Stimulated activated naive CD4-positive, alpha-beta T cell treated with Interleukin-2 at 50 U/mL for 16 hours (primary cell): Measurements from ENCODE around the gene RFPL1.

Experiments
- DNase-seq: peaks from one replicate; lab custom pipeline; 2025; lab: John Stamatoyannopoulos, UW

The RFPL1 gene

DNA sequence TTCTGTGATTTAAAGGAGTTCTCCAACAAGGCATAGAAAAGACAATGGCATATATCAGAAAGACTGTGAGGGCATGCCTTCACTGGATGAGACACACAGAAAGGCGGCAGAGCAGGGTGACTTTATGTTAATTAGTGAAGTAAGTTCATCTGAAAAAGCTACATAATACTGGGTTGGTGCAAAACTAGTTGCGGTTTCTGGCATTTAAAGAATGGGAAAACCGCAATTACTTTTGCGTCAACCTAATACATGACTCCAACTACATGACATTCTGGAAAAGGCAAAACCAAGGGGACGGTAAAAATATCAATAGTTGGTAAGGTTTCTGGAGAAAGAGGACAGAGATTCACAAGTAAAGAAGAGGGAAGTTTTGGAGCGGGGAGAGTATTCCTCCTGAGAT is 5.1 kb downstream of the RFPL1 start:
- no peak for DNase-seq

DNA sequence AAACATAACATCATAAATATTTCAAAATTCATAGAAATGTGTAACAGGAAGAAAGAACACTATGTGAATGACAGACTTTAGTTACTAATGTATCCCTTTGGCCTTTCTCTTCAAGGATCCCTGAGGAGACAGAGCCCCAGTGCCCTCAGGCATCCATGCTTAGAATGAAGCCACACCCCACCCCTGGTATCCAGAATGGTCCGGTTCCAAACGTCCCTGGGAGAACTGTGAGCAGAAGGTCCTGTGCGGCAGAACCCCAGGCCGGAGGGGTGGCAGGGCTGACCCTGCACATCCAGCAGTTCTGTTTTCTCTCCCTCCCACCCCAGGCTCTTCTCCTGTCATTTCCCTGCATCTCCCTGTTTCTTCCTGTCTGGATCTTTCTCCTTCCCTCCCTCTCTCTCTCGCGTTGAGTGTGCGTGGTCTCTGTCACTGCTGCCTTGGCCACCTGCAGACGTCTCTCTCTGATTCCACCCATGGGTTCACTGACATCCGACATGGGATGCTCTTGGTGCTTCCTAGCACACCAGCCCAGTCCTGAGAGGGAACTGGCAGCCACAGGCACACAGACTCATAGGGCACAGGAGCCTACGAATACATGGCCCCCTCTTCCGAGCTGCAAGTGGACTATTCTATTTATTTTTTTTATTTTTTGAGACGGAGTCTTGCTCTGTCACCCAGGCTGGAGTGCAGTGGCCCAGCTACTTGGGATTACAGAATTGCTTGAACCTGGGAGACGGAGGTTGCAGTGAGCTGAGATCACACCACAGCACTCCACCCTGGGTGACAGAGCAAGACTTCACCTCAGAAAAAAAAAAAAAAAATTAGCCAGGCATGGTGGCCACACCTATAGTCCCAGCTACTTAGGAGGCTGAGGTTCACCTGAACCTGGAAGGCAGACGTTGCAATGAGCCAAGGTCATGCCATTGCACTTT is 5.7 kb downstream of the RFPL1 start:
- DNase-seq = no peak

DNA sequence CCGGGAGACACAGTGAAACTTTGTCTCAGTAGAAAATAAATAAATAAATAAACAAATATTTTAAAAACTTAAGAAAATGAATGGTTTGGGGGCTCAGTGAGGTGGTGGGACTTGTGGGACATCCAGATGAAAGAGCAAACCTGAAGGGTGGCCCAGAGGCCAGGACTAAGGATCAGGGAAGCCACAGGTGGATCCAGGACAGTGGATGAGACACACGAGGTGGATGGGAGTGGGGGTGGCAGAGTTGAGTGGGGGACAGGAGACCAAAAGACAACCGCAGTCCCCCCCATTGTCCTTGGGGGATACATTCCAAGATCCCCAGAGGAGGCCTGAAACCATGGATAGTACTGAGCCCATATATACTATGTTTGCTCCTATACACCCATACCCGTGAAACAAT is 7.1 kb downstream of the RFPL1 start:
- no peak for DNase-seq

DNA sequence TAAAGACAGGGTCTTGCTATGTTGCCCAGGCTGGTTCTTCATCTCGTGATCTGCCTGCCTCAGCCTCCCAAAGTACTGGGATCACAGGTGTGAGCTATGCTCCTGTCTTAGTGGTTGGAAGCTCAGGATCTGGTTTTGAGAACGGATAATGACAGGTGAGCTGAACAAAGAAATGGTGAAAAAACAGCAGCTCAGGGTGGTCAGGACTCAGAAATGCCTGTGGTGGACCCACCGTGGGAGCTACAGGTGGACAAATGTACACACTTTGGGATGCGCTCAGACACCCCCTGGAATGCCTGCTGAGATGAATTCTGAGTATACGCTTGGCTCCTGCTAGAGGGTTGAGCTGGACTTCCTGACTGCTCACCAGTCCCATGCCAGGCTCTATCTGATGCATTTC is 9.5 kb downstream of the RFPL1 start:
- no peak for DNase-seq

DNA sequence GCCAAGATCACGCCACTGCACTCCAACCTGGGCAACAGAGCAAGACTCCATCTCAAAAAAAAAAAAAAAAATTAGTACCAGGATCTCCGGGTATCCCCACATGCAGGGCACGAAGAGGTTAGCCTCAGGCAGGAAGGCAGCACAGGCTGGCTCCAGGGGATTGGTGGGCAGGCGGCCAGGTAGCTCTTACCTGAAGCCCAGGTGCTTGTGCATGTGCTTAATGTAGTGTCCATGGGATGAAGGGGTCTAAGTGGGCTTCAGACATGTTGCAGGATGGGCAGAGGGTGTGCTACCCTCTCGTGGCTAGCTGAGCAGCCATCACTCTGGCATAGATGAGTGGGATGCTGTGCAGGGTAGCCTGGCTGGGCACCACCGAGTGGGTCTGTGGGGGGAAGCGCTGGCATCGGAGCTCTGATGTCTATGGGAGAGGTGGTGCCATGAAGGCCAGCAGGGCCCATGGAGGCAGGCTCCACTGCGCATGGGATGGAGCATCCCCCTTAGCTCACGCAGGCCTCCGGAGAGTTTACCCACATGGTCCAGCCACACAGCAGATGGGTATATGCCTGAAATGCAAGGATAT is 11.0 kb downstream of the RFPL1 start:
- DNase-seq = no peak

DNA sequence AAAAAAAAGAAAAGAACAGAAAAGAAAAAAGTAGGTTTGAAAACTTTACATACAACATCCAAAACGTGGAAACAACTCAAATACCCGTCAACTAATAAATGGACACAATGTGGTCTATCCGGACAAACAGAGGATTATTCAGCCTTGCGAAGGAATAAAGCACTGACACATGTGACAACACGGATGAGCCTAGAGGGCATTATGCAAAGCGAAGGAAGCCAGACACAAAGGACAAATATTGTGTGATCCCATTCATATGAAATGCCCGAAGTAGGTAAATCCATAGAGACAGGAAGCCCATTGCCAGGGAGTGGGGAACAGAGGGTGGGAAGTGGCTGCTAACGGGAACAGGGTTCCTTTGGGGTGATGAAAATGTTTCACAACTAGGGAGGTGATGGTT is 11.8 kb downstream of the RFPL1 start:
- DNase-seq = no peak

DNA sequence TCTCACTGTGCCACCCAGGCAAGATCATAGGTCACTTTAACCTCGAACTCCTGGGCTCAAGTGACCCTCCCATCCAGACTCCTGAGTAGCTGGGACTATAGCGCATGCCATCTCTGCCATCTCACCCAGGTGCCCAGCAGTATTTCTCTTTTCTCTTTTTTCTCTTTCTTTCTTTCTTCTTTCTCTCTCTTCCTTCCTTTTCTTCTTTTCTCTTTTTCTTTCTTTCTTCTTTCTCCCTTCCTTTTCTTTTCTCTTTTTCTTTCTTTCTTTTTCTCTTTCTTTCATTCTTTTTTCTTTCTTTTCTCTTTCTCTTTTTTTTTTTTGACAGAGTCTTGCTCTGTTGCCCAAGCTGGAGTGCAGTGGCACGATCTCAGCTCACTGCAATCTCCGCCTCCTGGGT is 13.5 kb downstream of the RFPL1 start:
- DNase-seq = no peak

DNA sequence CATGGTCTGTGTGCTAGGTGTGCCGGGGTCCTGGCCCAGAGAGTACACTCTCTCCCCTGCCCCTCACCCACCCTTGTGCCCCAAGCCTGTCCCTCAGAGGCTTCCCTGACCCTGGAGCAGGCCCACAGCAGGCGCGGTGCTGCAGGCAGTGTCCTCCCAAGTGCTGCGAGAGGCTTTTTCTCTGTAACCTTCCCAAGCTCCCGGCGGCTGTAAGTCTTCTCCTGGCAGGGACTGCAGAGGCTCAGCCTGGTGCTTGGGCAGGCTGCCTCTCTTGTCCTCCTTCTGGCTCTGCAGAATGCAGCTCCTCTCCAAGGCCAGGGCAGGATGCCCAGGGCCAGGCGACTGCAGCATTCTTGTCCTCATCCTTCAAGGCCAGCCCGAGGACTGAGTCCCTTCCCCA is 15.9 kb downstream of the RFPL1 start:
- DNase-seq = no peak

DNA sequence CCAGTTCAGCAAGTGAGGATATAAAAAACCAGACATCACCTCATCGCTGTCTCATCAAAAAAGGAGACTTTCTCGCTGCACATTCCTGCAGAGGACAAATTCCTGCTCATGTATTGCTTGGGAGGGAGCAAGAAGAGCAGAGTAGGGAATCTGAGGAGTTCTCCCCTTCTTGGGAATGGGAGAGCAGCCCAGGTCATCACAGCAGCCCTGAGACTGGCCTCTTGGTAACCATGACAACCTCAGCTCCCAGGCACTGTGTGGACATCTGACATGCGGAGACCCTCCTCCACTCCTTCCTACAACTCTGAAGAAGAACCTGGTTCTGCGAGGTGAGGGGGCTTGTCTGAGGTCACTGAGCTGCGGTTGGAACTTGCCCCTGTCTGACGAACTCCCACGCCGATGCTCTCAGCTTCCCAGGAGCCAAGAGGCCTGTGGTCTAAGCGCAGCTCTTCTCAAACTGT is 17.9 kb downstream of the RFPL1 start:
- DNase-seq = no peak

DNA sequence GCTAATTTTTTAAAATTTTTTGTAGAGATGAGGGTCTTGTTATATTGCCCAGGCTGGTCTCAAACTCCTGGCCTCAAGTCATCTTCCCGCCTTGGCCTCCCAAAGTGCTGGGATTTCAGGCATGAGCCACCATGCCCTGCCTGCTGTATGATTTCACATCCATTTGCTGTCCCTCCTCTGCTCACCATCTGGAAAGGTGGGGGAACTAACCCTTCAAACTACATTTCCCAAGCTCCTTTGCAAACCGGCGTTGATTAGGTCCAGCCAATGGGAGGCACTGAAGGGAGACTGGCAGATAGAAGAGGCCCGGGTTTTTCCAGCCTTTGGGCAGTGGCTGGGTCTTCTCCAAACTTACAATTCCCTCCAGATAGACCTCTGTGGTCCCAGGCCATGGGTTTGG is 19.3 kb downstream of the RFPL1 start:
- no peak for DNase-seq

DNA sequence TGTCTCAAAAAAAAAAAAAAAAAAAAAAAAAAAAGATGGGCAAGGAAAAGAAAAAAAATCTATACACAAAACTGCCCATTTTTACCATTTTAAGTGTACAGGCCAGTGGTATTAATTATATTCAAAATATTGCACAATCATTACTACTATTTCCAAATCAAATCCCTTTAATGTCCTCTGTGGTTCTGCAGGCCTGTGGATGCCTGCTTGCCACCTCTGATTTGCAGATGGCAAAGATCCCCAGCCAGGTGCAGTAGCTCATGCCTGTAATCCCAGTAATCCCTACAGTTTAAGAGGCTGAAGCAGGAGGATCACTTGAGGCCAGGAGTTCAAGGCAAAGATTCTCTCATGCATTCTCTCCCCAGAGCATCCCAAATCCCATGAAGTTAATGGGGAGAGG is 20.2 kb downstream of the RFPL1 start:
- DNase-seq = no peak

DNA sequence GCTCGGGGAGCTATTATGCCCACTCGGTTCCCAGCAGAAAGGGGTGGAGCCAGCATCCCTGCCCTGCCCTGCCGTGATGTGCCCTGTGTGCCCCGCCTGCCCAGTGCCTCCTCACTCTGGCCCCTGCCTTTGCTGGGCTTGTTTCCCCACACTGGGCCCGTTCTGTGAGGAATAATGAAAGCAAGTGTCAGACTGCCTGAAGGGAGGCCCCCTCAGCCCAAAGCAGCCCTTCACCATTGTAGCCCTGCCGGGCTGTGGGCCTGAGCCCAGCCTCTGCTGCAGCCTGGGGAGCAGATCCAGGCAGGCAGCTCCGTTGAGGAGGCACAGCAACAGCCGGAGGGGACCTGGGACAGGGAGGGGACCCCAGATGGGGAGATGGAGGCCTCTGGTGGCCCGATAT is 21.4 kb downstream of the RFPL1 start:
- no peak for DNase-seq

DNA sequence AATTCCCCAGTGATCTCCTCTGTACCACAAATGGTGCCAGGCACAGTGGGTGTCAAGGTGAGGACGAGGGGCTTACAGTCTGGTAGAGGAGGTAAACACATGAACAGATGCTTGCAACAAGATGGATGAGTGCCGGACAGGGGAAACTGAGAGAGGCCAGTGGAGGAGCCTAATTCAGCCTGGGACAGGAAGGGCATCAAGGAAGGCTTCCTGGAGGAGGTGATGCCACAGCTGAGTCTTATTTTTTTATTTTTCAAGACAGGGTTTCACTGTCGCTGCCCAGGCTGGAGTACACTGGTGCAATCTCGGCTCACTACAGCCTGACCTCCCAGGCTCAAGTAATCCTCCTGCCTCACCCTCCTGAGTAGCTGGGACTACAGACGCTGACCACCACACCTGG is 22.9 kb downstream of the RFPL1 start:
- no peak for DNase-seq

DNA sequence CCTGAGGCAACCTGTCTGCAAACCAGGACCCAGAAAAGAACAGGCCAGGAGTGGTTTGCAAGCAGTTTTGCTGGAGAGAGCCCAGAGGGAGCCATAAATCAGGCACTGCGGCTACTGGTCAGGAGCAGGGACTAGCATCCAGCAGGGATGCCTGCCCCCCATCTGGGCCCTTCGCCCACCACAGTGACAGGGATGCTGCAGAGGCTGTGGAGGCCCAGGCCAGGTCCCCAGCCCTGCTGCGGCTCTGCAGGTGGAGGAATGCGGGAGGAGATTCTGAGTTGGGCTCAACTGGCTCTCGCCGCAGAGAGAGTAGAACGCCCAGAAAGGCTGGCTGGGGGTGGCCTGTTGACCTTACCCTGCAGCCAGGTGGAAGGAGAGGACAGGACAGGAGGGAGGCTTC is 25.2 kb downstream of the RFPL1 start:
- DNase-seq = no peak

DNA sequence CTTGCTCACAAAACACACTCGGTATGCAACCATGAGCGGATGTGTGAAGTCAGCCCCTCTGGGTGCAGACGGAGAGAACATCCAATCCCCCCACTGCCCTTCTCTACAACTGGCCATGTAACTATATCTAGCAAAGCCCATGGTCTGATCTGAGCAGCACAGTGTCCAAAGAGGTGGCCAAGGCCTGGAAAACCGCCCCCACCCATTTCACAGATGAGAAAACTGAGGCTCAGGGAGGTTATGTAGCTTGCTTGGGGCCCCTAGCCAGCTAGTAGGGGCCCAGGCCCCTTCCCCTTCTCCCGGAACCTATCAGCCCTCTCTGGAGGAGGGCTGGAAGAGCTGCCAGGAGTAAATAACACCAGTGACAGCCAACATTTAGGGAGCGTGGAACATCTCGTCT is 26.2 kb downstream of the RFPL1 start:
- no peak for DNase-seq

DNA sequence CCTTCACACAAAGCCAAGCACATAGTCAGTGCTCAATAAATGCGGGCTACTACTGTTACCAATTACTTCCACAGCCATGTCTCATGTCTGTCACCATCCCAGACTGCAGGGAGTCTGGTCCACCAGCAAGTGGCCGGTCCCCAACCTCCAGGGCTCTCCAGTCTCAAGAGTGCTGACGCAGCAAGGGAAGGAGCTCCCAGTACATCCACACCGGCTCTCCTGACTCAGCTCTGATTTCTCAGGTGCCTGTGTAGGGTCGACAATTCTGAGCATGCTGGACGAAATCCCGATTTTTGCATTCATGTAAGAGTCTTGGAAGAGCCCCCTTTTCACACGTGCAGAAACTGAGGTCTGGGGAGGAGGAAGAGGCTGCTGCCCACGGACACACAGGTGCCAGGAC is 31.4 kb downstream of the RFPL1 start:
- no peak for DNase-seq

DNA sequence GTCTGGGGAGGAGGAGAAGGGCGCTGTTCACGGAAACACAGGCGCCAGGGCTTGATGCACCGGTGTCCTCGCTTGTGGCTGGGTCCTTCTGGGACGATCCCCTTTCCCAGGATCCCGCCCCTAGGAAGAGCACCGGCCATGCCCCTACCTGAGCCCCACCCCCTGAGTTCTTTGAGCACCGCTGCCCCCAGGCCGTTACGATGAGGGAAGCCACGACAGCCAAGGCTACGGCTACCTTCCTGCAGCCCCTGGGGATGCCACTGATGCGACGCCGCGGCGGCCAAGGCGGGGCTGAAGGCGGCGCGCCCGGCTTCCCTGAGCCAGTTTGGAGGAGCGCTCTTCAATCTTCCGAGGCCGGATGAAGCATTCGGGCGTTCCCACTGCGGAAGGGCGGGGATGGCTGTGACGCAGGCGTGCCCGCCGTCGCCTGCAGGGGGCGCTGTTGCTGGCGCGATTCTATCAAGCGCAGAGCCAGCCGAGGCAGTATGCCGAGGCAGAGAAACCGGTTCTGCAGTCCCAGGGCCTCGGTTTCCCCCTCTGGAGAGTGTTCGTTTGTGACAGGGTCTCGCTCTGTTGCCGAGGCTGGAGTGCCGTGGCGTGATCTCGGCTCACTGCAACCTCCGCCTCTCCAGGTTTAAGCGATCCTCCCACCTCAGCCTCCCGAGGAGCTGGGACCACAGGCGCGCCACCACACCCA is 31.9 kb downstream of the RFPL1 start:
- peak; percentile 58 for DNase-seq

DNA sequence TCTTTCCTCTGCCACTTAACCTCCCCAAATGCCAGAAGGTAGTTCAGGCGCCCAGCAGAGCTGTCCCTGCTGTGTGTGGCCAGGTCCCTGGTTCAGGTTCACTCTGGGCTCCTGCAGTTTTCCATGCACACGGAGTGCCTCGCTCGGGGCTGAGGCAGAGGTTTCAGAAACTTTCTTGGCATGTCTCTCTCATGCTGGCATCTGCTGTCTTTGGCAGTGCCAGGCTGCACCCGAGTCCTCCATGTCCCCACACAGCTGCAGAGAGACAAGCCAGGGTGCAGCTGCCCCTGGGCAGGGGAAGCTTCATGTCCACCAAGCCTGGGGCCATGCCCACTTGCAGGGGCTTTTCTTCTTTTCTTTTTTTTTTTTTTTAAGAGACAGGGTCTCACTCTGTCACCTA is 34.6 kb downstream of the RFPL1 start:
- no peak for DNase-seq

DNA sequence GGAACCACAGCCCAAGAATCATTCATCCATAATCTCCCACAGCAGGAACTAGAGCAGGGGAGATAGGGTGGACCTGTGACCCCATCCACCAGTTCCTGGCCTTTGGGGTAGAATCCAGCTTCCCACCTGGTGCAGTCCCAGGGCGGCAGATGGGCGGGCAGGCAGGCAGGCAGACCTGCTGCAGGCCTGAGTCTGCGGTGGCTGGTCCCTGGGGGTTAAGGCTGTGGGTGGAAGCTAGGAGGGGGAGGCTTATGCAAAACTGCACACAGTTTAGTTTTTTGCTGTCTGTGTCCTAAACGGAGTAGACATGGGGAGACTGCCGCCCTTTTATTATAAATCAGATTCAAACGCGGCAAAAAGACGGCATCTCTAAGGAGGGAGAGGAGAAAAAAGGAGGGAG is 37.2 kb downstream of the RFPL1 start:
- no peak for DNase-seq

DNA sequence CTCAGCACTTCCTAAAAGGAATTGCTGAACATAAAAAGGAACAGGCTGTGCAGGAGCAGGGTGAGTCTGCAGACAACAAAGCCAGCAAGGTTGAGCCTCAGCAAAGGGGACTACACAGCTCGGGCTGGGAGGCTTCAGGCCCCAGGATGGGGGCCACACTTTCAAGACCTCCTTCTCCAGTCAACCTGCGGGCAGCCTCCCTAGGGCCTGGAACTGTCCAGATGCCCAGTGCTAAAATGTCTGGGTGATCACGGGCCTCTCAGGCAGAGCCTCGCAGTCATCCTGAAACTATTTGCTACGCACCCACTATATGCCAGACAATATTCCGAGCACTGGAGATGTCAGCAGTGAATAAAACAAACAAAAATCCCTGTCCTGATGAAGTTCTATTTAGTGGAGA is 37.7 kb downstream of the RFPL1 start:
- no peak for DNase-seq

DNA sequence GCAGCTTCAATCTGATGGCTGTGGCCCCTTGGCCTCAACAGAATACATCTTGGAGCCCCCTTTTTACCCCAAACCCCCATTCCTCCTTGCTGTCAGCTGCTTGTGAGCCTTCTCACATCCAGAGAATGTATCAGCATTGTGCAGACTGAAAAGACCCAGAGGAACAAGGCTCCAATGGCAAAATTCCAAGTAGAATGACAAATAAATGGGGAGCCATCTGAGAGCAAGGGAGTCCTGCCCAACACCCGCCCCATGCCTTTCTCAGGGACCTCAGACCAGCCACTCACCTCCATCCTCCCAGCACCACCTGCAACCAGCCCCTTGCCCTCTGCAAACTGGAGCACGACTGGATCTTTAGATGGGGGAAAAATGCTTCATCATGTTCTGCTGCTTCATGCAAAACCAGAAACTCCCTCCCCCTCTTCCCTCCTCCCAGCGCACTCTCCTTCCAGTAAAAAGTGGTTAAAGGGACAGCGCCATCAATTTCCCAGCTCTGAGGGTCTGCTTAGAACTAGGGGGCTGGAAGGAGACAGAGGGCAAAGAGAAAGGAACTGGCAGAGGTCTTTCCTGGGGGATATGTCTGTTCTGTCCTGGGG is 39.4 kb downstream of the RFPL1 start:
- DNase-seq = no peak
